Body of pancreas (tissue), 4 donors: ENCODE data around the gene ARHGEF2. TPM values are rescaled to one million over a fixed set of nuclear protein-coding genes. Genes with fewer than 3 reads are reported as not detected.
"Not testable (repeated sequence)": the region's sequence is repeated elsewhere in the genome, so short reads cannot be mapped to it uniquely, and the experiment has no call there.

Source experiments
- ATAC-seq: fragments of 150-250 bp; one replicate; pipeline ENCODE4 v1.9.1; 2016
- DNase-seq, 4 donors: peaks; one replicate each; pipeline ENCODE4 v3.0.0-alpha.2; 2019
- H3K27ac ChIP-seq, 4 donors: fragments of 200-600 bp; sonication (generic); 1 replicate in 3 of 4; 2 replicates in 1 of 4; pipeline versions ENCODE4 v1.5.1 to v1.6.1; 2016 to 2019; ENCODE audit warnings: mild to moderate bottlenecking in 1 of 4, mixed read lengths in 1 of 4, moderate library complexity in 1 of 4
- H3K27me3 ChIP-seq, 2 donors: fragments of 200-600 bp; sonication (generic); one replicate each; pipeline ENCODE4 v1.6.0; 2016; ENCODE audit warnings: mild to moderate bottlenecking in 1 of 2
- H3K36me3 ChIP-seq, 2 donors: fragments of 200-600 bp; sonication (generic); replicated peaks in 1 of 2; 2 replicates each; pipeline ENCODE4 v1.5.1; 2016; ENCODE audit warnings: low read depth in 2 of 2; ENCODE audit not compliant: insufficient read depth in 1 of 2
- H3K4me1 ChIP-seq: fragments of 200-600 bp; sonication (generic); one replicate; pipeline ENCODE4 v1.6.0; 2016
- H3K4me3 ChIP-seq, 2 donors: fragments of 200-600 bp; sonication (generic); 1 replicate in 1 of 2; 2 replicates in 1 of 2; pipeline ENCODE4 v1.5.1; 2016 to 2019
- H3K9me3 ChIP-seq, 3 donors: fragments of 200-600 bp; sonication (generic); 1 replicate in 2 of 3; 2 replicates in 1 of 3; pipeline ENCODE4 v1.5.1; 2016
- POLR2A ChIP-seq, 3 donors: fragments of 450-650 bp; IDR thresholded peaks; one replicate each; pipeline ENCODE4 v1.6.1; 2016; ENCODE audit warnings: antibody characterized with exemption in 3 of 3, mild to moderate bottlenecking in 2 of 3
- WGBS, 2 donors: methylation state at CpG; one replicate each; pipeline ENCODE4 v1.1.5; 2017; 5-methylcytosine and 5-hydroxymethylcytosine counted together
- intact Hi-C: fragments of 100-400 bp; cut with DNase I; formaldehyde crosslinking; loops from one replicate; pipeline ENCODE4 v1.15.1; 2023
- total RNA-seq, 2 donors: library from RNA; depleted of rRNA; stranded (reverse); fragments of >200 nt; gene quantifications; one replicate each; pipeline ENCODE4 v1.1.0, GENCODE V29; 2016
- TF ChIP-seq, protein P1 (sequence below), 7 experiments: fragments of 450-650 bp in 4 of 7; fragments of 200-600 bp in 3 of 7; sonication (generic) in 3 of 7; IDR thresholded peaks; one replicate each; pipeline ENCODE4 v1.5.1; 2016 to 2019; ENCODE audit warnings: antibody characterized with exemption in 7 of 7

The ARHGEF2 gene
- total RNA-seq, 2 donors from 2014 or later: 31.9 to 32.6 TPM

DNA sequence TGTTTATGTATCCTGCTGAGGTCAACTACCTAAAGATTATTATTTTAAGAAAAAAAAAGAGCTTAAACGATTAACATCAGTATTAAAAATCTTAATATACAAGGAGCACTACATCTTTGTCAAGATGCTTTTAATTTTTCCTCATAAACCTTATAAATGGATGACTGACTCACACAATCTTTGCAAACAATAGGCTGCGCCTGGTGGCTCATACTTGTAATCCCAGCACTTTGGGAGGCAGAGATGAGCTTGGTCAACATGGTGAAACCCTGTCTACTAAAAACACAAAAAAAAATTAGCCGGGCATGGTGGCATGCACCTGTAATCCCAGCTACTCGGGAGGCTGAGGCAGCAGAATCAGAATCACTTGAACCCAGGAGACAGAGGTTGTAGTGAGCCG is 45.9 kb downstream of the ARHGEF2 start:
- DNase-seq (no peak), ATAC-seq (no peak)
- TF ChIP-seq, protein P1, sequence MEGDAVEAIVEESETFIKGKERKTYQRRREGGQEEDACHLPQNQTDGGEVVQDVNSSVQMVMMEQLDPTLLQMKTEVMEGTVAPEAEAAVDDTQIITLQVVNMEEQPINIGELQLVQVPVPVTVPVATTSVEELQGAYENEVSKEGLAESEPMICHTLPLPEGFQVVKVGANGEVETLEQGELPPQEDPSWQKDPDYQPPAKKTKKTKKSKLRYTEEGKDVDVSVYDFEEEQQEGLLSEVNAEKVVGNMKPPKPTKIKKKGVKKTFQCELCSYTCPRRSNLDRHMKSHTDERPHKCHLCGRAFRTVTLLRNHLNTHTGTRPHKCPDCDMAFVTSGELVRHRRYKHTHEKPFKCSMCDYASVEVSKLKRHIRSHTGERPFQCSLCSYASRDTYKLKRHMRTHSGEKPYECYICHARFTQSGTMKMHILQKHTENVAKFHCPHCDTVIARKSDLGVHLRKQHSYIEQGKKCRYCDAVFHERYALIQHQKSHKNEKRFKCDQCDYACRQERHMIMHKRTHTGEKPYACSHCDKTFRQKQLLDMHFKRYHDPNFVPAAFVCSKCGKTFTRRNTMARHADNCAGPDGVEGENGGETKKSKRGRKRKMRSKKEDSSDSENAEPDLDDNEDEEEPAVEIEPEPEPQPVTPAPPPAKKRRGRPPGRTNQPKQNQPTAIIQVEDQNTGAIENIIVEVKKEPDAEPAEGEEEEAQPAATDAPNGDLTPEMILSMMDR (IDR thresholded peaks at IDR 0.05): no peak
- no peak for TF ChIP-seq POLR2A (IDR thresholded peaks at IDR 0.05)
- H3K27ac ChIP-seq: peak overlapping the region in 1 of 4 donors; percentile 88
- no peak overlapping the region for H3K4me3 ChIP-seq
- H3K27me3 ChIP-seq: no peaks in the 10 kb centered on the region
- H3K9me3 ChIP-seq: no peaks in the 10 kb centered on the region
- intact Hi-C loops: no loop called here
- WGBS, 2 donors: 55 to 68% methylated on average over 5 of the region's 5 CpGs
- peaks cover 0 to 15% of the 10 kb centered on the region in 2 donors for H3K36me3 ChIP-seq
- peaks cover 42% of the 10 kb centered on the region for H3K4me1 ChIP-seq

DNA sequence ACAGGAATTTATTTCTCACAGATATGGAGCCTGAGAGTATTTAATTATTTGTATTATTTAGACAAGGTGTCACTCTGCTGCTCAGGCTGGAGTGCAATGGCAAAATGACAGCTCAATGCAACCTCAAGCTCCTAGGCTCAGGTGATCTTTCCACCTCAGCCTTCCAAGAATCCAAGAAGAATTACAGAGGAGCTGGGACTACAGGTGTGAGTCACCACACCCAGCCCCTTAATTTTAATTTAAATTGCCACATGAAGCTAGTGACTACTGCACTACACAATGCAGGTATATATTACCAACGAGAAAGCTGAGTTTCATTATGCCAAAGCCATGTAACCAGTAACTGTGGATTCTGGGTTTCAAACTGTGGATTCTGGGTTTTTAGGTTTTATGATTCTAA is 46.3 kb downstream of the ARHGEF2 start:
- no peak overlapping the region for H3K4me3 ChIP-seq
- peaks cover 42% of the 10 kb centered on the region for H3K4me1 ChIP-seq
- TF ChIP-seq, protein P1 (IDR thresholded peaks at IDR 0.05): no peak
- TF ChIP-seq POLR2A (IDR thresholded peaks at IDR 0.05): no peak
- H3K27me3 ChIP-seq: no peaks in the 10 kb centered on the region
- ATAC-seq (no peak), DNase-seq (no peak)
- H3K36me3 ChIP-seq: peaks cover 0 to 19% of the 10 kb centered on the region in 2 donors
- 25 to 50% methylated on average over 1 of the region's 1 CpG for WGBS, 2 donors
- H3K27ac ChIP-seq: peak overlapping the region in 1 of 4 donors; percentile 8
- intact Hi-C loops: no loop called here
- no peaks in the 10 kb centered on the region for H3K9me3 ChIP-seq

DNA sequence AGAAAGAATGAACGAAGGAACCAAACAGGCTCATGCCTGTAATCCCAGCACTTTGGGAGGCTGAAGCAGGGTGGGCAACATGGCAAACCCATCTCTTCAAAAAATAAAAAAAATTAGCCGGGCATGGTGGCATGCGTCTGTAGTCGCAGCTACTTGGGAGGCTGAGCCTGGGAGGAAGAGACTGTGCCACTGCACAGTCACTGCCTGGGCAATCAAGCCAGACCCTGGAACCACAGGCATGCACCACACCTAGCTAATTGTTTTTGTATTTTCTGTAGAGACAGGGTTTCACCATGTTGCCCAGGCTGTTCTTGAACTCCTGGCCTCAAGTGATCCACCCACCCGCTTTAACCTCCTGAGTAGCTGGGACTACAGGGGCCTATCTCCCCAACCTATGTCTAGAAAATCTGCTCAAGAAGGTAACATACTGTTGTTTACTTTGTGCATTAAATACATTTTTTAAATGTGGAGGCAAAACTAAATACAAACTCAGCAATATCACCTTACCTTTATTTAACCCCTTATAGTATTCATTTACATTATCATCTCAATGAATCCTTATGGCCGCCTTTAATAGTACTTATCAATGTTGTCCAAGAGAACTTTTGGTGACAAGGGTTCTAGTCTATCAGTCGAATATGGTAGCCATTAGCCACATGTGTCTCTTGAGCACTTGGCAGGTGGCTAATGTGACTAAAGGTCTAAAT is 46.9 kb downstream of the ARHGEF2 start:
- intact Hi-C loops: no loop called here
- H3K4me1 ChIP-seq: peaks cover 42% of the 10 kb centered on the region
- peak overlapping the region in 1 of 4 donors; percentile 8 for H3K27ac ChIP-seq
- 50 to 59% methylated on average over 7 of the region's 7 CpGs for WGBS, 2 donors
- no peak for DNase-seq
- no peak for TF ChIP-seq POLR2A (IDR thresholded peaks at IDR 0.05)
- TF ChIP-seq, protein P1 (IDR thresholded peaks at IDR 0.05): no peak
- no peaks in the 10 kb centered on the region for H3K27me3 ChIP-seq
- H3K36me3 ChIP-seq: peaks cover 2 to 25% of the 10 kb centered on the region in 2 donors
- H3K4me3 ChIP-seq: no peak overlapping the region
- H3K9me3 ChIP-seq: no peaks in the 10 kb centered on the region
- no peak for ATAC-seq

DNA sequence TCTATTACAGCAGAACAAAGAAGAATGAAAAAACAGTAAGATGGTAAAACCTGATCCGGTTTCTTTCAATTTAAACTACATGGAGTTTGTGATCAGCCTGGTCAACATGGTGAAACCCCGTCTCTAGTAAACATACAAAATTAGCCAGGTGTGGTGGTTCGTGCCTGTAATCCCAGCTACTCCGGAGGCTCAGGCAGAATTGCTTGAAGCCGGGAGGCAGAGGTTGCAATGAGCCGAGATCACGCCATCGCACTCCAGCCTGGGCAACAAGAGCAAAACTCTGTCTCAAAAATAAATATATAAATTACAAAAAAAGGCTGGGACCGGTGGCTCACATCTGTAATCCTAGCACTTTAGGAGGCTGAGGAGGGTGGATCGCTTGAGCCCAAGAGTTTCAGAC is 47.6 kb downstream of the ARHGEF2 start:
- 46 to 50% methylated on average over 10 of the region's 10 CpGs for WGBS, 2 donors
- Histone ChIP-seq H3K36me3 (peaks cover 4 to 31% of the 10 kb centered on the region in 2 donors), H3K4me1 (peaks cover 42% of the 10 kb centered on the region)
- ATAC-seq, intact Hi-C loops, H3K27ac ChIP-seq, DNase-seq, H3K9me3 ChIP-seq, H3K27me3 ChIP-seq, H3K4me3 ChIP-seq: not testable (repeated sequence)

DNA sequence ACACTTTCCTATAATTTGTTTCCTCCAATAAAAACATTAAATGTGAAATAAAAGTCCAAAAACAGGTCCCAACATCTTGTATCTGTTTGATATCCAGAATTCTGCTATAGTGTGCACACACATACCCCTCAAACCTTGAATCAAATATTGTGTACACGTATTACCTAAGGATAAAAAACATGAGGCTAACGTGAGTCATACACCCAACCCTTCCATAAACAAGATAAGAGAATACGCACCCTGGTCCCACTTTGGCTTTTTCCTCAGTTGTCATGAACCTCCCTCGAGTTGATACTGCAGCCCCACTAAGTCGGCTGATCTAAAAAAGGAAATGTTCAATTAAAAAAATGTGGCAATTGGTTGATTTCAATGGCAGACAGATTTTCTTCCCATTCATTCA is 49.3 kb downstream of the ARHGEF2 start:
- WGBS, 2 donors: 54 to 60% methylated on average over 5 of the region's 5 CpGs
- DNase-seq (no peak), ATAC-seq (no peak)
- Histone ChIP-seq H3K27me3 (no peaks in the 10 kb centered on the region), H3K27ac (no peak overlapping the region), H3K4me3 (no peak overlapping the region), H3K36me3 (peaks cover 11 to 45% of the 10 kb centered on the region in 2 donors), H3K4me1 (peaks cover 38% of the 10 kb centered on the region), H3K9me3 (no peaks in the 10 kb centered on the region)
- TF ChIP-seq POLR2A (IDR thresholded peaks at IDR 0.05): no peak
- TF ChIP-seq, protein P1 (IDR thresholded peaks at IDR 0.05): no peak
- intact Hi-C loops: no loop called here
